ENCODE measurements around the gene CKS2. TPM values are rescaled to one million over a fixed set of nuclear protein-coding genes. Genes with fewer than 3 reads are reported as not detected.

CKS2 gene
- total RNA-seq (2021; ENCODE audit: unreplicated experiment) (132 TPM), Bru-seq, nascent RNA (percentile 99 among the genes with signal in this experiment), BruChase-seq, experiment 1, labeled RNA remaining after a 2-hour chase (percentile 98 among the genes with signal in this experiment), BruChase-seq, experiment 2, labeled RNA remaining after a 6-hour chase (percentile 96 among the genes with signal in this experiment)
- polyA plus RNA-seq (2012; ENCODE audit: insufficient read length) = 74.9 TPM
- long read RNA-seq, transcript CKS2-201 (3 exons, 613 nt) = major isoform, 76 of 159 reads
- long read RNA-seq, partial matches to known transcripts = 82 of 159 reads
- long read RNA-seq, other reads (novel, unspliced or antisense) = 1 of 159 reads

- ChIA-PET POLR2A (no interaction called here), CTCF (no interaction called here)
- no TSS peak for BruUV-seq (replicated peaks)
- Histone ChIP-seq H3K36me3 (ENCODE audit: control insufficient read depth, insufficient read depth, low read length) (peaks cover 29% of the 10 kb centered on the region), H3K27ac (ENCODE audit: low read length) (peak within 1 kb of the TSS; percentile 97), H3K4me3 (ENCODE audit: low read depth in 2 of 2, low read length in 2 of 2) (peak within 1 kb of the TSS; percentile 80 to 92), H3K4me1 (ENCODE audit: control insufficient read depth, insufficient read depth, low read length) (peaks cover 10% of the 10 kb centered on the region), H3K27me3 (ENCODE audit: control insufficient read depth, insufficient read depth, low read length) (no peaks in the 10 kb centered on the region), H3K9me3 (ENCODE audit: control insufficient read depth, insufficient read depth, low read depth, low read length) (no peaks in the 10 kb centered on the region)
- TF ChIP-seq CTCF (IDR thresholded peaks at IDR 0.05) = no peak
- TF ChIP-seq POLR2AphosphoS5 (IDR thresholded peaks at IDR 0.05; ENCODE audit: low read depth, low read length) = peak; percentile 96
- TF ChIP-seq SIN3A (IDR thresholded peaks at IDR 0.05; ENCODE audit: borderline replicate concordance, insufficient read depth, low read depth, low read length) = peak; percentile 84
- TF ChIP-seq, protein P1, sequence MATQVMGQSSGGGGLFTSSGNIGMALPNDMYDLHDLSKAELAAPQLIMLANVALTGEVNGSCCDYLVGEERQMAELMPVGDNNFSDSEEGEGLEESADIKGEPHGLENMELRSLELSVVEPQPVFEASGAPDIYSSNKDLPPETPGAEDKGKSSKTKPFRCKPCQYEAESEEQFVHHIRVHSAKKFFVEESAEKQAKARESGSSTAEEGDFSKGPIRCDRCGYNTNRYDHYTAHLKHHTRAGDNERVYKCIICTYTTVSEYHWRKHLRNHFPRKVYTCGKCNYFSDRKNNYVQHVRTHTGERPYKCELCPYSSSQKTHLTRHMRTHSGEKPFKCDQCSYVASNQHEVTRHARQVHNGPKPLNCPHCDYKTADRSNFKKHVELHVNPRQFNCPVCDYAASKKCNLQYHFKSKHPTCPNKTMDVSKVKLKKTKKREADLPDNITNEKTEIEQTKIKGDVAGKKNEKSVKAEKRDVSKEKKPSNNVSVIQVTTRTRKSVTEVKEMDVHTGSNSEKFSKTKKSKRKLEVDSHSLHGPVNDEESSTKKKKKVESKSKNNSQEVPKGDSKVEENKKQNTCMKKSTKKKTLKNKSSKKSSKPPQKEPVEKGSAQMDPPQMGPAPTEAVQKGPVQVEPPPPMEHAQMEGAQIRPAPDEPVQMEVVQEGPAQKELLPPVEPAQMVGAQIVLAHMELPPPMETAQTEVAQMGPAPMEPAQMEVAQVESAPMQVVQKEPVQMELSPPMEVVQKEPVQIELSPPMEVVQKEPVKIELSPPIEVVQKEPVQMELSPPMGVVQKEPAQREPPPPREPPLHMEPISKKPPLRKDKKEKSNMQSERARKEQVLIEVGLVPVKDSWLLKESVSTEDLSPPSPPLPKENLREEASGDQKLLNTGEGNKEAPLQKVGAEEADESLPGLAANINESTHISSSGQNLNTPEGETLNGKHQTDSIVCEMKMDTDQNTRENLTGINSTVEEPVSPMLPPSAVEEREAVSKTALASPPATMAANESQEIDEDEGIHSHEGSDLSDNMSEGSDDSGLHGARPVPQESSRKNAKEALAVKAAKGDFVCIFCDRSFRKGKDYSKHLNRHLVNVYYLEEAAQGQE (IDR thresholded peaks at IDR 0.05; ENCODE audit: insufficient read depth in 1 of 2, low read depth in 2 of 2, low read length in 1 of 2) = peak in 1 of 2 experiments; percentile 33; a peak in 1 of 4 replicates
- 0 out of 2 replicates have a peak, but pooled peaks have one; percentile 19 for TF ChIP-seq TCF7L2 (IDR thresholded peaks at IDR 0.05; ENCODE audit: low read depth, low read length)
- intact Hi-C loops (cut with micrococcal nuclease; ENCODE audit: unreplicated experiment) = no loop called here
- DNase-seq (ENCODE audit: low read depth, low spot score) = peak; percentile 97
- peak; percentile 96 for ATAC-seq
- in situ Hi-C loops (cut with HindIII; ENCODE audit: low pct_unique_long_range_greater_than_20kb, low sequenced_read_pairs) = no loop called here
Measured at GRCh38 chr9:89310475-89311345, at the start of gene CKS2. Gene CKS2, plus strand, starts transcription at chr9:89311195. Its CDS starts 98 bp downstream, at chr9:89311293.

GRCh38 chr9:89273528-89274279 lies 37.3 kb upstream of the CKS2 start:
- no TSS peak for BruUV-seq (replicated peaks)
- CTCF ChIA-PET = no interaction called here
- TF ChIP-seq TCF7L2 (IDR thresholded peaks at IDR 0.05; ENCODE audit: low read depth, low read length) = no peak
- no peak for TF ChIP-seq SIN3A (IDR thresholded peaks at IDR 0.05; ENCODE audit: borderline replicate concordance, insufficient read depth, low read depth, low read length)
- TF ChIP-seq CTCF (IDR thresholded peaks at IDR 0.05) = no peak
- no peak for TF ChIP-seq POLR2AphosphoS5 (IDR thresholded peaks at IDR 0.05; ENCODE audit: low read depth, low read length)
- TF ChIP-seq, protein P1 (IDR thresholded peaks at IDR 0.05; ENCODE audit: insufficient read depth in 1 of 2, low read depth in 2 of 2, low read length in 1 of 2) = no peak
- in situ Hi-C loops (cut with HindIII; ENCODE audit: low pct_unique_long_range_greater_than_20kb, low sequenced_read_pairs) (no loop called here), intact Hi-C loops (cut with micrococcal nuclease; ENCODE audit: unreplicated experiment) (loop anchor here (10.0 kb wide), 1 partner anchor 249 kb away; no protein-coding TSS in a partner anchor)
- Histone ChIP-seq H3K27ac (ENCODE audit: low read length) (no peak overlapping the region), H3K4me1 (ENCODE audit: control insufficient read depth, insufficient read depth, low read length) (no peaks in the 10 kb centered on the region), H3K9me3 (ENCODE audit: control insufficient read depth, insufficient read depth, low read depth, low read length) (peaks cover 4% of the 10 kb centered on the region; the same call in 1 of the 2 replicates), H3K4me3 (ENCODE audit: low read depth in 2 of 2, low read length in 2 of 2) (no peak overlapping the region), H3K36me3 (ENCODE audit: control insufficient read depth, insufficient read depth, low read length) (no peaks in the 10 kb centered on the region), H3K27me3 (ENCODE audit: control insufficient read depth, insufficient read depth, low read length) (no peaks in the 10 kb centered on the region)
- ATAC-seq (no peak), DNase-seq (ENCODE audit: low read depth, low spot score) (no peak)
- POLR2A ChIA-PET = no interaction called here
